Posterior vena cava (tissue), 2 donors: ENCODE data around the gene DFFB. TPM values are rescaled to one million over a fixed set of nuclear protein-coding genes. Genes with fewer than 3 reads are reported as not detected.

Source experiments
- DNase-seq: peaks from one replicate; pipeline ENCODE4 v3.0.0-alpha.2; 2020; ENCODE audit warnings: low spot score
- intact Hi-C, 2 donors: fragments of 100-400 bp; cut with DNase I; formaldehyde crosslinking; loops; one replicate each; pipeline versions ENCODE4 v1.14.1 to v1.14.2; 2022 to 2023
- total RNA-seq, 2 donors: library from RNA; stranded (reverse); fragmentation: NEBNext Ultra II Directional; extraction: Animal tissue kit (Norgen Biotek cat#: 25700); gene quantifications; one replicate each; pipeline ENCODE4 v1.2.1, GENCODE V29; 2021
- donor health status: DM: yes; HTN: yes; CAD: no.
- donor health status: DM: yes; HTN: yes; CAD: no.

Gene DFFB
- total RNA-seq, 2 donors from 2014 or later = 4.8 to 5.2 TPM

DNA sequence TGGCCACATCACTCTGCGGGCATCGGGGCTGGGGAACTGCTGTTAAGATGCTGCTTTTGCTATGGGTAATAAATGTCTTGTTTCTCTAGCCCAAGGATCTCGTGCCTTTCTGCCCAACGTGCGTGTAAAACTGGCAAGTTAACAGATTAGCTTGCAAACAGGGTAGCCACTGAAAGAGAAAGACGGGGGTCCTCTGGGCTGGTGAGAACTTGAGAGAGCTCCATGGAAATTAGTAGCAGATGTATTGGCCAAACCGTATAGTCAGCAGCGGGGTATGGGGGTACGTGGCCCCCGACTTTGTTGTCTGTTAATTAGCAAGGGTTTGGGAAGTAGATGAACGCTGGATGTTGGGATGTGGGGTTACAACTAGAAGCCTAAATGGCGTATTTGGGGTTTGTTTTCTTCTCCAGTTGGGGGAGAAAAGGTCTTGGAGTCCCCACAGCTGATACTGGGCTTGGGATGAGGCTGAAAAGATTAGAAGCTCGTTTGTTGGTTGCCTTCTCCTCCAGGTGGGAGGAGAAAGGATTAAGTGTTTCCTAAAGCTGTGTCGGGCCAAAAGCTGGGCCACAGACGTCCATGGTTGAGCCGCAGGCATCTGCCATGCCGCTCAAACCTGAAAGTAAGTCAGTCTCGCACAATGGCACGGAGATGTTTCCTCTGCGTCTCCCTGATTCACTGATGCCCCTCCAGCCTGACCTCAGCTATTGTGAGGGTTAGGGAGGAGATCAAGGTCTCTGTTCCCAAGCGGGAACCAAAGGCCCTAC lies 75.1 kb downstream of the DFFB start:
- no peak for DNase-seq
- intact Hi-C loops = no loop called here

Other genes starting within 250 kb of the DFFB start
- 100 to 1,000 TPM in 1 of 2 donors, 10 to 100 TPM in 1; 82.3 to 123 TPM for gene MEGF6, start 246.0 kb upstream of the DFFB start, total RNA-seq
- 10 to 100 TPM; 37.5 to 45.6 TPM for gene TPRG1L, start 232.5 kb upstream of the DFFB start, total RNA-seq
- 10 to 100 TPM; 10.9 to 13.7 TPM for gene WRAP73, start 207.4 kb upstream of the DFFB start, total RNA-seq
- not detected for gene TP73, start 205.0 kb upstream of the DFFB start, total RNA-seq
- gene CCDC27, start 105.0 kb upstream of the DFFB start, total RNA-seq = not detected
- gene SMIM1, start 84.7 kb upstream of the DFFB start, total RNA-seq = 10 to 100 TPM in 1 of 2 donors, 1 to 10 TPM in 1; 3.6 to 14.5 TPM
- gene LRRC47, start 61.0 kb upstream of the DFFB start, total RNA-seq = 10 to 100 TPM; 30.1 to 30.7 TPM
- gene CEP104, start 265 bp upstream of the DFFB start, total RNA-seq = 10 to 100 TPM; 40.1 to 57.9 TPM
- gene C1orf174, start 42.8 kb downstream of the DFFB start, total RNA-seq = 10 to 100 TPM; 18.7 to 20.4 TPM